ENCODE data around the gene ANKRD33B. TPM values are rescaled to one million over a fixed set of nuclear protein-coding genes. Genes with fewer than 3 reads are reported as not detected.

Gene ANKRD33B
- total RNA-seq, 1 experiment from 2014 or later = 6.9 TPM

- H3K9me3 Mint-ChIP-seq = no peaks in the 10 kb centered on the region; a peak in 1 of 5 replicates
- no peak overlapping the region for H2BK12ac ChIP-seq (ENCODE audit: insufficient read length, low read depth, low read length)
Measured at GRCh38 chr5:10532421-10532820, 31.4 kb upstream of the ANKRD33B start.

More at GRCh38 chr5:10532421-10532820, 31.4 kb upstream of the ANKRD33B start:
- DNase-seq = no peak
- Histone ChIP-seq H2BK20ac (ENCODE audit: low read depth, low read length, poor library complexity, severe bottlenecking) (no peak overlapping the region), H4K5ac (ENCODE audit: insufficient read length, low read depth, low read length) (no peak overlapping the region), H3K23ac (ENCODE audit: insufficient read length, low read depth, low read length) (no peak overlapping the region), H2AFZ (ENCODE audit: low read length) (no peak overlapping the region), H3K9me3 (ENCODE audit: control insufficient read depth, low read depth, low read length) (no peaks in the 10 kb centered on the region), H2BK5ac (ENCODE audit: insufficient read length, low read length) (no peak overlapping the region), H4K20me1 (ENCODE audit: control insufficient read depth, insufficient read depth, insufficient read length) (no peaks in the 10 kb centered on the region), H3T11ph (ENCODE audit: low read length) (no peak overlapping the region), H3K27ac (ENCODE audit: insufficient read length, low read depth, low read length) (no peak overlapping the region), H3K4me2 (ENCODE audit: insufficient read depth, insufficient read length, low read length) (no peak overlapping the region), H3K56ac (ENCODE audit: insufficient read length, low read depth, low read length) (no peak overlapping the region), H3K79me2 (ENCODE audit: insufficient read depth, low read length) (no peaks in the 10 kb centered on the region), H4K91ac (ENCODE audit: insufficient read length, low read depth, low read length) (no peak overlapping the region), H3K23me2 (ENCODE audit: insufficient read length, low read depth, low read length, poor library complexity, severe bottlenecking) (no peaks in the 10 kb centered on the region), H2BK15ac (ENCODE audit: low read depth, low read length) (no peak overlapping the region), H3K4ac (ENCODE audit: low read depth, low read length) (no peak overlapping the region), H3K18ac (ENCODE audit: insufficient read length, low read depth, low read length) (no peak overlapping the region), H3K27me3 (ENCODE audit: insufficient read depth, low read length) (no peaks in the 10 kb centered on the region), H4K8ac (replicated peaks; ENCODE audit: insufficient read length, low read depth, low read length) (no peak overlapping the region), H3K4me1 (ENCODE audit: insufficient read depth, low read length) (no peaks in the 10 kb centered on the region), H3K79me1 (ENCODE audit: insufficient read depth, low read depth, low read length, poor library complexity, severe bottlenecking) (no peaks in the 10 kb centered on the region), H2AK5ac (ENCODE audit: insufficient read length, low read length) (no peak overlapping the region), H2BK120ac (ENCODE audit: low read depth, low read length, poor library complexity, severe bottlenecking) (no peak overlapping the region), H3K9ac (ENCODE audit: extremely low read depth, insufficient read length, low read length) (no peak overlapping the region), H3K14ac (ENCODE audit: insufficient read depth, low read length) (no peak overlapping the region)
- H3K36me3 Mint-ChIP-seq (ENCODE audit: insufficient read depth in 1 of 3, low read depth in 3 of 3) = no peaks in the 10 kb centered on the region
- no peak overlapping the region for H3K4me3 Mint-ChIP-seq
- peaks cover 21 to 29% of the 10 kb centered on the region in 2 experiments for H3K4me1 Mint-ChIP-seq
- no peak for TF ChIP-seq CTCF (conservative IDR thresholded peaks at IDR 0.05)
- H3K27ac Mint-ChIP-seq = no peak overlapping the region
- no CpG with 5 or more reads among the region's 3 CpGs for WGBS (ENCODE audit: extremely low coverage, insufficient read length, low lambda C conversion rate)
- H3K27me3 Mint-ChIP-seq (ENCODE audit: low read depth) = peaks cover 53% of the 10 kb centered on the region
